ENCODE measurements around the gene RPS6KA1.
"Not testable (repeated sequence)": the region's sequence is repeated elsewhere in the genome, so short reads cannot be mapped to it uniquely, and the experiment has no call there.

RPS6KA1 gene

GRCh38 chr1:26598890-26599289 is 69.3 kb downstream of the RPS6KA1 start:
- DNase-seq (ENCODE audit: low read depth in 2 of 2): no peak

GRCh38 chr1:26602378-26602959 is 72.9 kb downstream of the RPS6KA1 start:
- DNase-seq (ENCODE audit: low read depth in 2 of 2): no peak

GRCh38 chr1:26603856-26604255 is 74.3 kb downstream of the RPS6KA1 start:
- no peak for DNase-seq (ENCODE audit: low read depth in 2 of 2)

GRCh38 chr1:26607186-26607585 is 77.6 kb downstream of the RPS6KA1 start:
- DNase-seq (ENCODE audit: low read depth in 2 of 2): no peak

GRCh38 chr1:26608895-26609294 is 79.3 kb downstream of the RPS6KA1 start:
- DNase-seq (ENCODE audit: low read depth in 2 of 2): no peak

- no peak for DNase-seq (ENCODE audit: low read depth in 2 of 2)
These were observed 81.2 kb downstream of the RPS6KA1 start for GRCh38 chr1:26610781-26611180.

- not testable (repeated sequence) for DNase-seq (ENCODE audit: low read depth in 2 of 2)
These were observed 83.1 kb downstream of the RPS6KA1 start for GRCh38 chr1:26612627-26613026.

GRCh38 chr1:26614655-26615411 is 85.3 kb downstream of the RPS6KA1 start:
- no peak for DNase-seq (ENCODE audit: low read depth in 2 of 2)

GRCh38 chr1:26616881-26617280 is 87.3 kb downstream of the RPS6KA1 start:
- DNase-seq (ENCODE audit: low read depth in 2 of 2): no peak

GRCh38 chr1:26618561-26618960 is 89.0 kb downstream of the RPS6KA1 start:
- DNase-seq (ENCODE audit: low read depth in 2 of 2): no peak
